RWPE1 (cell line): ENCODE data around the gene KLK10.

Experiments
- CTCF ChIA-PET: fragments of 350-600 bp; sonication (Branson Sonifier 250); formaldehyde crosslinking; extraction: SDS; loops from one replicate; lab custom pipeline; 2021; lab: Yijun Ruan, JAX
- POLR2A ChIA-PET: fragments of 400-600 bp; formaldehyde crosslinking; extraction: SDS; loops from one replicate; lab custom pipeline; 2020; ENCODE audit warnings: antibody characterized with exemption; ENCODE audit not compliant: low non-redundant PET; lab: Yijun Ruan, JAX
- DNase-seq: peaks from one replicate; pipeline ENCODE4 v3.0.0; 2012; ENCODE audit warnings: low spot score
- H3K27ac ChIP-seq: fragments of 450-650 bp; 2 replicates; pipeline ENCODE4 v1.5.1; 2017
- TF ChIP-seq, protein P1 (sequence below): fragments of 450-650 bp; conservative IDR thresholded peaks from 2 replicates; pipeline ENCODE4 v1.5.1; 2017; ENCODE audit warnings: low read depth, mild to moderate bottlenecking

The KLK10 gene

GRCh38 chr19:51024924-51025323 lies 5.4 kb upstream of the KLK10 start:
- ChIA-PET POLR2A (no interaction called here), CTCF (no interaction called here)
- TF ChIP-seq, protein P1, sequence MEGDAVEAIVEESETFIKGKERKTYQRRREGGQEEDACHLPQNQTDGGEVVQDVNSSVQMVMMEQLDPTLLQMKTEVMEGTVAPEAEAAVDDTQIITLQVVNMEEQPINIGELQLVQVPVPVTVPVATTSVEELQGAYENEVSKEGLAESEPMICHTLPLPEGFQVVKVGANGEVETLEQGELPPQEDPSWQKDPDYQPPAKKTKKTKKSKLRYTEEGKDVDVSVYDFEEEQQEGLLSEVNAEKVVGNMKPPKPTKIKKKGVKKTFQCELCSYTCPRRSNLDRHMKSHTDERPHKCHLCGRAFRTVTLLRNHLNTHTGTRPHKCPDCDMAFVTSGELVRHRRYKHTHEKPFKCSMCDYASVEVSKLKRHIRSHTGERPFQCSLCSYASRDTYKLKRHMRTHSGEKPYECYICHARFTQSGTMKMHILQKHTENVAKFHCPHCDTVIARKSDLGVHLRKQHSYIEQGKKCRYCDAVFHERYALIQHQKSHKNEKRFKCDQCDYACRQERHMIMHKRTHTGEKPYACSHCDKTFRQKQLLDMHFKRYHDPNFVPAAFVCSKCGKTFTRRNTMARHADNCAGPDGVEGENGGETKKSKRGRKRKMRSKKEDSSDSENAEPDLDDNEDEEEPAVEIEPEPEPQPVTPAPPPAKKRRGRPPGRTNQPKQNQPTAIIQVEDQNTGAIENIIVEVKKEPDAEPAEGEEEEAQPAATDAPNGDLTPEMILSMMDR, result no peak
- DNase-seq, result no peak
- H3K27ac ChIP-seq, result no peak overlapping the region

- POLR2A ChIA-PET, result no interaction called here
- TF ChIP-seq, protein P1, result no peak
- CTCF ChIA-PET, result no interaction called here
- no peak overlapping the region for H3K27ac ChIP-seq
- no peak for DNase-seq
Measured at GRCh38 chr19:51023946-51024345, 4.4 kb upstream of the KLK10 start.

- POLR2A ChIA-PET, result interaction anchor here (0.6 kb wide), 1 partner anchor 231 kb away, joined by 4 read pairs; no protein-coding TSS in a partner anchor
- CTCF ChIA-PET, result interaction anchor here (0.6 to 1.5 kb wide), 5 partner anchors 72 to 1030 kb away, joined by 3 to 7 read pairs (median 4); no protein-coding TSS in a partner anchor
- H3K27ac ChIP-seq, result no peak overlapping the region
- DNase-seq, result no peak
- TF ChIP-seq, protein P1, result no peak
Measured at GRCh38 chr19:51022526-51022925, 3.0 kb upstream of the KLK10 start.

GRCh38 chr19:51020988-51021651 lies 1.6 kb upstream of the KLK10 start:
- ChIA-PET CTCF (interaction anchor here (0.5 to 5.9 kb wide), 16 partner anchors 14 to 285 kb away, joined by 3 to 64 read pairs (median 4); partner anchors contain the start of gene KLK12), POLR2A (interaction anchor here (0.8 kb wide), 1 partner anchor 71 kb away, joined by 9 read pairs; no protein-coding TSS in a partner anchor)
- H3K27ac ChIP-seq, result no peak overlapping the region
- DNase-seq, result peak; percentile 44
- TF ChIP-seq, protein P1, result peak; percentile 83

GRCh38 chr19:51018745-51019543 lies 565 bp downstream of the KLK10 start:
- peak; percentile 42 for DNase-seq
- ChIA-PET POLR2A (interaction anchor here (0.7 kb wide), 2 partner anchors 24 to 78 kb away, joined by 4 read pairs; no protein-coding TSS in a partner anchor), CTCF (interaction anchor here (0.6 to 5.9 kb wide), 5 partner anchors 76 to 226 kb away, joined by 3 to 64 read pairs (median 5); no protein-coding TSS in a partner anchor)
- H3K27ac ChIP-seq, result no peak overlapping the region
- TF ChIP-seq, protein P1, result no peak
